OCI-LY1 (cell line): Measurements from ENCODE around the gene KSR1.

Source experiments
- H2AFZ ChIP-seq: fragments of 200-600 bp; sonication (generic), shearing (Covaris generic); 2 replicates; pipeline ENCODE4 v1.6.0; 2014; ENCODE audit warnings: antibody characterized with exemption, mild to moderate bottlenecking, low read length
- H3F3A ChIP-seq: fragments of 200-600 bp; sonication (generic), shearing (Covaris generic); 2 replicates; pipeline ENCODE4 v1.6.0; 2014; ENCODE audit warnings: mild to moderate bottlenecking, antibody characterized with exemption, low read length, moderate library complexity; ENCODE audit not compliant: insufficient read depth
- H3K27ac ChIP-seq: fragments of 200-600 bp; sonication (generic); 2 replicates; pipeline ENCODE4 v1.5.1; 2014; ENCODE audit warnings: low read length, mixed run types, mild to moderate bottlenecking, low read depth; ENCODE audit not compliant: poor library complexity, severe bottlenecking
- H3K27me3 ChIP-seq: fragments of 200-600 bp; sonication (generic); 2 replicates; pipeline ENCODE4 v1.6.0; 2014; ENCODE audit warnings: antibody characterized with exemption, mild to moderate bottlenecking, low read length, moderate library complexity; ENCODE audit not compliant: insufficient read depth
- H3K36me3 ChIP-seq: fragments of 200-600 bp; sonication (generic); 2 replicates; pipeline ENCODE4 v1.6.1; 2014; ENCODE audit warnings: mild to moderate bottlenecking, antibody characterized with exemption, low read length, moderate library complexity, mixed read lengths; ENCODE audit not compliant: insufficient read depth
- H3K4me1 ChIP-seq: fragments of 200-600 bp; sonication (generic); 2 replicates; pipeline ENCODE4 v1.5.1; 2014; ENCODE audit warnings: mild to moderate bottlenecking, low read length, moderate library complexity; ENCODE audit not compliant: insufficient read depth, severe bottlenecking
- H3K4me2 ChIP-seq: fragments of 200-600 bp; sonication (generic), shearing (Covaris generic); 2 replicates; pipeline ENCODE4 v1.6.1; 2014; ENCODE audit warnings: low read length
- H3K4me3 ChIP-seq: fragments of 200-600 bp; sonication (generic); 2 replicates; pipeline ENCODE4 v1.5.1; 2014; ENCODE audit warnings: low read length, low read depth, mild to moderate bottlenecking, mixed read lengths; ENCODE audit not compliant: poor library complexity, severe bottlenecking
- H3K79me2 ChIP-seq: fragments of 200-600 bp; shearing (Covaris generic); 2 replicates; pipeline ENCODE4 v1.6.1; 2016; ENCODE audit warnings: mixed run types, low read length, mixed read lengths; ENCODE audit not compliant: insufficient read depth
- H3K9ac ChIP-seq: fragments of 200-600 bp; sonication (generic), shearing (Covaris generic); 2 replicates; pipeline ENCODE4 v1.6.1; 2014; ENCODE audit warnings: mild to moderate bottlenecking, low read length, mixed read lengths
- H3K9me2 ChIP-seq: fragments of 200-600 bp; sonication (generic), shearing (Covaris generic); 2 replicates; pipeline ENCODE4 v1.6.1; 2014; ENCODE audit warnings: low read depth, mild to moderate bottlenecking, low read length, mixed read lengths
- H3K9me3 ChIP-seq: fragments of 200-600 bp; shearing (Covaris generic); 2 replicates; pipeline ENCODE4 v1.6.1; 2014; ENCODE audit warnings: low read length, mixed read lengths
- H4K20me1 ChIP-seq: fragments of 200-600 bp; sonication (generic), shearing (Covaris generic); 2 replicates; pipeline ENCODE4 v1.6.0; 2016; ENCODE audit warnings: mild to moderate bottlenecking, low read length; ENCODE audit not compliant: insufficient read depth
- CTCF ChIP-seq: fragments of 200-600 bp; sonication (generic), shearing (Covaris generic); IDR thresholded peaks from 2 replicates; pipeline ENCODE4 v1.5.1; 2017; ENCODE audit warnings: mild to moderate bottlenecking, antibody characterized with exemption, low read length, moderate library complexity, mixed read lengths
- EZH2 ChIP-seq: fragments of 200-600 bp; sonication (generic), shearing (Covaris generic); IDR thresholded peaks from 2 replicates; pipeline ENCODE4 v1.8.0; 2017; ENCODE audit warnings: borderline replicate concordance, mixed run types, mild to moderate bottlenecking, antibody characterized with exemption, low read length, moderate library complexity, mixed read lengths

Gene KSR1

GRCh38 chr17:27496437-27496943 is 40.2 kb downstream of the KSR1 start:
- H3K9me2 ChIP-seq = no peaks in the 10 kb centered on the region
- H3K4me2 ChIP-seq = no peak overlapping the region
- H3K9ac ChIP-seq = no peak overlapping the region
- no peaks in the 10 kb centered on the region for H3K36me3 ChIP-seq
- H3K4me1 ChIP-seq = no peaks in the 10 kb centered on the region
- no peak overlapping the region for H3K27ac ChIP-seq
- TF ChIP-seq EZH2 (no peak), CTCF (no peak)
- H3K4me3 ChIP-seq = no peak overlapping the region
- H2AFZ ChIP-seq = no peak overlapping the region
- H3K9me3 ChIP-seq = no peaks in the 10 kb centered on the region
- 0 out of 2 replicates have a peak, but pooled peaks cover 6% of the 10 kb centered on the region for H3K27me3 ChIP-seq
- no peaks in the 10 kb centered on the region for H4K20me1 ChIP-seq
- H3K79me2 ChIP-seq = no peaks in the 10 kb centered on the region
- no peaks in the 10 kb centered on the region for H3F3A ChIP-seq

- TF ChIP-seq CTCF (no peak), EZH2 (no peak)
- no peaks in the 10 kb centered on the region for H3K9me3 ChIP-seq
- no peak overlapping the region for H3K4me3 ChIP-seq
- H4K20me1 ChIP-seq = no peaks in the 10 kb centered on the region
- no peaks in the 10 kb centered on the region for H3K79me2 ChIP-seq
- H3K9me2 ChIP-seq = no peaks in the 10 kb centered on the region
- H3K27ac ChIP-seq = no peak overlapping the region
- no peak overlapping the region for H2AFZ ChIP-seq
- H3F3A ChIP-seq = no peaks in the 10 kb centered on the region
- 0 out of 2 replicates have a peak, but pooled peaks cover 6% of the 10 kb centered on the region for H3K27me3 ChIP-seq
- H3K9ac ChIP-seq = no peak overlapping the region
- H3K4me2 ChIP-seq = no peak overlapping the region
- H3K36me3 ChIP-seq = no peaks in the 10 kb centered on the region
- no peaks in the 10 kb centered on the region for H3K4me1 ChIP-seq
Measured at GRCh38 chr17:27496971-27497370, 40.7 kb downstream of the KSR1 start.

- H3K9ac ChIP-seq = no peak overlapping the region
- H2AFZ ChIP-seq = no peak overlapping the region
- H3K4me3 ChIP-seq = no peak overlapping the region
Measured at GRCh38 chr17:27497696-27498095, 41.4 kb downstream of the KSR1 start.

More at GRCh38 chr17:27497696-27498095, 41.4 kb downstream of the KSR1 start:
- Histone ChIP-seq H3K9me3 (no peaks in the 10 kb centered on the region), H3K27me3 (0 out of 2 replicates have a peak, but pooled peaks cover 8% of the 10 kb centered on the region), H3K36me3 (no peaks in the 10 kb centered on the region), H3K27ac (no peak overlapping the region), H3K9me2 (no peaks in the 10 kb centered on the region), H4K20me1 (no peaks in the 10 kb centered on the region), H3K4me1 (no peaks in the 10 kb centered on the region), H3F3A (no peaks in the 10 kb centered on the region), H3K79me2 (no peaks in the 10 kb centered on the region), H3K4me2 (no peak overlapping the region)
- TF ChIP-seq CTCF (no peak), EZH2 (no peak)
